Hepatocyte (in vitro differentiated cells): ENCODE measurements around the gene SEMA3D. TPM values are rescaled to one million over a fixed set of nuclear protein-coding genes. Genes with fewer than 3 reads are reported as not detected.

Experiments
- DNase-seq: peaks from one replicate; pipeline ENCODE4 v3.0.0-alpha.2; 2016; ENCODE audit warnings: low spot score
- H2AFZ ChIP-seq: fragments of 200-600 bp; sonication (generic); 2 replicates; pipeline ENCODE4 v1.6.0; 2016; ENCODE audit warnings: antibody characterized with exemption, mild to moderate bottlenecking
- H3K27ac ChIP-seq: fragments of 200-600 bp; sonication (generic); 2 replicates; pipeline ENCODE4 v1.5.1; 2016; ENCODE audit warnings: mild to moderate bottlenecking
- H3K27me3 ChIP-seq: fragments of 200-600 bp; sonication (generic); 2 replicates; pipeline ENCODE4 v1.6.1; 2016
- H3K36me3 ChIP-seq: fragments of 200-600 bp; sonication (generic); replicated peaks from 2 replicates; pipeline ENCODE4 v1.5.1; 2016; ENCODE audit warnings: low read depth; ENCODE audit not compliant: insufficient read depth
- H3K4me1 ChIP-seq: fragments of 200-600 bp; sonication (generic); 2 replicates; pipeline ENCODE4 v1.5.1; 2016; ENCODE audit warnings: mild to moderate bottlenecking, moderate library complexity; ENCODE audit not compliant: insufficient read depth
- H3K4me2 ChIP-seq: fragments of 200-600 bp; sonication (generic); 2 replicates; pipeline ENCODE4 v1.6.0; 2016
- H3K4me3 ChIP-seq: fragments of 200-600 bp; sonication (generic); 2 replicates; pipeline ENCODE4 v1.5.1; 2016; ENCODE audit warnings: mild to moderate bottlenecking
- H3K79me2 ChIP-seq: fragments of 200-600 bp; sonication (generic); 2 replicates; pipeline ENCODE4 v1.6.0; 2017; ENCODE audit warnings: mild to moderate bottlenecking
- H3K9me2 ChIP-seq: fragments of 200-600 bp; sonication (generic); replicated peaks from 2 replicates; pipeline ENCODE4 v1.6.0; 2017; ENCODE audit warnings: mild to moderate bottlenecking; ENCODE audit not compliant: insufficient read depth
- H3K9me3 ChIP-seq: fragments of 200-600 bp; sonication (generic); 2 replicates; pipeline ENCODE4 v1.5.1; 2016; ENCODE audit warnings: low read depth, mild to moderate bottlenecking
- H4K20me1 ChIP-seq: fragments of 200-600 bp; sonication (generic); 2 replicates; pipeline ENCODE4 v1.6.0; 2016; ENCODE audit warnings: mild to moderate bottlenecking; ENCODE audit not compliant: insufficient read depth, poor library complexity, severe bottlenecking
- CTCF ChIP-seq: fragments of 200-600 bp; sonication (generic); IDR thresholded peaks from 2 replicates; pipeline ENCODE4 v1.5.1; 2016; ENCODE audit warnings: antibody characterized with exemption, mild to moderate bottlenecking; ENCODE audit not compliant: poor library complexity
- EZH2 ChIP-seq: fragments of 200-600 bp; sonication (generic); IDR thresholded peaks from 2 replicates; pipeline ENCODE4 v1.6.1; 2016; ENCODE audit warnings: antibody characterized with exemption, mild to moderate bottlenecking, borderline replicate concordance
- EZH2phosphoT487 ChIP-seq: fragments of 200-600 bp; sonication (generic); IDR thresholded peaks from one replicate; pipeline ENCODE4 v1.6.1; 2018; ENCODE audit warnings: antibody characterized with exemption, mild to moderate bottlenecking, low read depth, moderate library complexity; ENCODE audit not compliant: unreplicated experiment, severe bottlenecking
- WGBS: methylation state at CpG from one replicate; pipeline ENCODE4 v1.1.6; 2016; ENCODE audit warnings: low lambda C conversion rate; ENCODE audit errors: missing lambda C conversion rate; 5-methylcytosine and 5-hydroxymethylcytosine counted together
- polyA plus RNA-seq: library from polyadenylated mRNA; unstranded; fragments of >200 nt; fragmentation: Nextera tagmentation; extraction: Ambion mirVana; gene quantifications from 2 replicates; pipeline ENCODE4 v1.2.1, GENCODE V29; 2016
- total RNA-seq: library from RNA; depleted of rRNA; stranded (reverse); fragments of >200 nt; gene quantifications from 2 replicates; pipeline ENCODE4 v1.2.3, GENCODE V29; 2014

SEMA3D gene
- total and polyA plus RNA-seq, 2 experiments from 2014 or later: 18.7 to 44.9 TPM

DNA sequence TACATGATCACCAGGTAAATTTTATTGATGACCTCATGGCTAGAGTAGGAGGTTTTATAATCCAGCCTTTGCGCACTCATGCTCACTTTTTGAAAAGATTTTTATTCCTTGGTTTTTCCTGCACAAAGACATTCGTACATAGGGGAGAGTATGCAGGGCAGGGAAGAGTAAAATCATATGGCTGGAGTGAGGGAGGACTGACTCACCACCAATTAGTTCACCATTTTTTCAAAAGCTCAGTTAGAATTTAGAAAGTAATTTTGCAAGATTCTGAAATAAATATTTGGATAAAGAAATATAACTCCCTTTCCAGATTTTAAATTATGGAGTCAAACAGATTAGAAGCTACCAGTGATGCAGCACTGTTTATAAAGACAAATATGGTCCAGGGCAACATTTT, 111.9 kb downstream of the SEMA3D start:
- Histone ChIP-seq H3K27ac (no peak overlapping the region), H3K9me2 (no peaks in the 10 kb centered on the region), H3K4me1 (no peaks in the 10 kb centered on the region), H4K20me1 (no peaks in the 10 kb centered on the region), H2AFZ (no peak overlapping the region), H3K27me3 (no peaks in the 10 kb centered on the region), H3K9me3 (no peaks in the 10 kb centered on the region), H3K4me3 (no peak overlapping the region), H3K4me2 (no peak overlapping the region), H3K79me2 (no peaks in the 10 kb centered on the region), H3K36me3 (no peaks in the 10 kb centered on the region)
- DNase-seq: no peak
- 81% methylated on average over 2 of the region's 2 CpGs for WGBS
- TF ChIP-seq EZH2: no peak

DNA sequence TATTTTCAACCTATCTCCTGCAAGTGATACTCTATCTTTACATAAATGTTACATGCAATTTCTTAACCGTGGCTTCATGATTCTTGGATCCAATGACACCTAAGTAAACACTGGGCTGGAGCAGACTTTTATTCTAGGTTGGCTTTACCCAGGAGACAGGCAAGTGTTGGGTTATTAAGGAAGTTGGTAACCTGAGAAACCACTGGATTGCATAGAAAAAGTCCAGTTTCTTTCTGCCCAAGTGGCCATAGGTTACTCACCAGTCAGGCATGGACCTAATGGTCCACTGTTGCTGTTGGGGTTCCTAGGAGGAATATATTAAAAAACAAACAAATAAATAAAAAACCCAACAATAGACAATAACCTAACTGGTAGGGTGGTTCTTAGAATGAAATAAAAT, 112.8 kb downstream of the SEMA3D start:
- H3K79me2 ChIP-seq: no peaks in the 10 kb centered on the region
- H3K27ac ChIP-seq: no peak overlapping the region
- H3K36me3 ChIP-seq: no peaks in the 10 kb centered on the region
- no peaks in the 10 kb centered on the region for H3K4me1 ChIP-seq
- H3K9me3 ChIP-seq: no peaks in the 10 kb centered on the region
- H2AFZ ChIP-seq: no peak overlapping the region
- H3K27me3 ChIP-seq: no peaks in the 10 kb centered on the region
- 83% methylated on average over 1 of the region's 1 CpG for WGBS
- H3K9me2 ChIP-seq: no peaks in the 10 kb centered on the region
- no peak overlapping the region for H3K4me2 ChIP-seq
- H4K20me1 ChIP-seq: no peaks in the 10 kb centered on the region
- no peak for DNase-seq
- no peak overlapping the region for H3K4me3 ChIP-seq
- no peak for TF ChIP-seq CTCF
- no peak for TF ChIP-seq EZH2
- TF ChIP-seq EZH2phosphoT487: no peak

DNA sequence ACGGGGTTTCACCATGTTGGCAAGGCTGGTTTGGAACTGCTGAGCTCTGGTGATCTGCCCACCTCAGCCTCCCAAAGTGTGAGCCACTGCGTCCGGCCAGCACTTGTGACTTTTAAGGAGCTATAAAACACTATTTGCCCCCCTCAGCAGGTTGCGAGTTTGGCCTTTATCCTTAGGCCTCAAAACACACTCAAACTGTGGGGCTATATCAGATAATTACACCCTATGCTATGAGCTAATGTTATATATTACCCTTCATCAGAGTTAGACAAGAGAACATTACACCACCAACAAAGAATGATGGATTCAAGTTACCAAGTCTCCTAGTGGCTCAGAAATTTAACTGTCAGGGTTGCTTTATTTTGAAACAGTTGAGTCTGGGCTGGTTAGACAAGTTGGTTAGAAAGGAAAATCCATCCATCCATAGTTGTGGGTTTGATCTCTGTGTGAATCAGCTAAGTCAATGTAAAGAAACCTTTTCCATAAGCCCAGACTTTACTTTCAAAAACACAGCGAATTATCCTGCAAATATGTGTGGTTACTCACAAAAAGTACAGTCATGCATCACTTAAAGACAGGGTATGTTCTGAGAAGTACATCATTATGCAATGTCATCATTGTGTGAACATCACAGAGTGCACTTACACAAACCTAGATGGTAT, 115.8 kb downstream of the SEMA3D start:
- Histone ChIP-seq H3K36me3 (no peaks in the 10 kb centered on the region), H3K4me2 (no peak overlapping the region), H3K9me2 (no peaks in the 10 kb centered on the region), H3K4me1 (no peaks in the 10 kb centered on the region), H3K79me2 (no peaks in the 10 kb centered on the region), H4K20me1 (no peaks in the 10 kb centered on the region), H3K4me3 (no peak overlapping the region), H3K9me3 (no peaks in the 10 kb centered on the region), H3K27ac (no peak overlapping the region), H3K27me3 (no peaks in the 10 kb centered on the region), H2AFZ (no peak overlapping the region)
- 78% methylated on average over 5 of the region's 5 CpGs for WGBS
- DNase-seq: no peak
- TF ChIP-seq EZH2phosphoT487 (no peak), CTCF (no peak), EZH2 (no peak)

GRCh38 chr7:85068799-85069198, 118.1 kb downstream of the SEMA3D start:
- H3K27me3 ChIP-seq: no peaks in the 10 kb centered on the region
- H3K9me3 ChIP-seq: no peaks in the 10 kb centered on the region
- H3K4me3 ChIP-seq: no peak overlapping the region
- H3K9me2 ChIP-seq: no peaks in the 10 kb centered on the region
- no peak overlapping the region for H3K27ac ChIP-seq
- no peak for DNase-seq
- H3K79me2 ChIP-seq: no peaks in the 10 kb centered on the region
- no peaks in the 10 kb centered on the region for H3K4me1 ChIP-seq
- no peak overlapping the region for H2AFZ ChIP-seq
- H4K20me1 ChIP-seq: no peaks in the 10 kb centered on the region
- H3K4me2 ChIP-seq: no peak overlapping the region
- whole genome bisulfite sequencing: 92% methylated on average over 1 of the region's 1 CpG
- TF ChIP-seq EZH2phosphoT487: no peak
- no peak for TF ChIP-seq EZH2
- no peak for TF ChIP-seq CTCF
- H3K36me3 ChIP-seq: no peaks in the 10 kb centered on the region
